IMR-90 (cell line): ENCODE results near the gene S1PR2. TPM values are rescaled to one million over a fixed set of nuclear protein-coding genes. Genes with fewer than 3 reads are reported as not detected.
A peak's percentile ranks its signal among the peaks of the same experiment; 100 is the strongest.

Source experiments
- ATAC-seq: fragments of 200-7000 bp; cut with Tn5 transposase; 2 replicates; pipeline ENCODE4 v1.9.1; 2020; ENCODE audit warnings: low read depth, mild to moderate bottlenecking, moderate library complexity
- BruUV-seq: library from RNA; stranded (reverse); fragments of 400-500 nt; replicated peaks from 2 replicates; lab custom pipeline; 2021; lab: Mats Ljungman, UMichigan
- CTCF ChIA-PET: fragments of 300-600 bp; formaldehyde crosslinking; extraction: SDS; loops from one replicate; lab custom pipeline; 2021; ENCODE audit warnings: antibody characterized with exemption; lab: Yijun Ruan, JAX
- POLR2A ChIA-PET: fragments of 300-600 bp; sonication (Branson Sonifier 250); formaldehyde crosslinking; loops from one replicate; lab custom pipeline; 2022; ENCODE audit warnings: antibody characterized with exemption; ENCODE audit not compliant: unreplicated experiment; lab: Charles Lee
- DNase-seq: peaks from one replicate; pipeline ENCODE4 v3.0.0; 2013
- H2AFZ ChIP-seq: replicated peaks from 2 replicates; pipeline ENCODE3; 2013; ENCODE audit warnings: low read length, mild to moderate bottlenecking; ENCODE audit not compliant: poor library complexity
- H2AK5ac ChIP-seq: 2 replicates; pipeline ENCODE4 v1.6.1; 2013; ENCODE audit warnings: low read depth, low read length, inconsistent platforms
- H2AK9ac ChIP-seq: replicated peaks from 2 replicates; pipeline ENCODE3; 2013; ENCODE audit warnings: mild to moderate bottlenecking, low read depth, low read length, moderate library complexity; ENCODE audit not compliant: poor library complexity
- H2BK120ac ChIP-seq: 2 replicates; pipeline ENCODE4 v1.6.1; 2013; ENCODE audit warnings: low read depth, low read length, inconsistent platforms
- H2BK15ac ChIP-seq: 3 replicates; pipeline ENCODE4 v1.6.1; 2013; ENCODE audit warnings: low read depth, low read length, inconsistent platforms
- H2BK20ac ChIP-seq: 2 replicates; pipeline ENCODE4 v1.6.1; 2013; ENCODE audit warnings: low read depth, mild to moderate bottlenecking, inconsistent platforms, low read length, moderate library complexity
- H2BK5ac ChIP-seq: 2 replicates; pipeline ENCODE4 v1.6.1; 2013; ENCODE audit warnings: mild to moderate bottlenecking, low read depth, low read length, inconsistent platforms; ENCODE audit not compliant: poor library complexity, severe bottlenecking
- H3K14ac ChIP-seq: replicated peaks from 2 replicates; pipeline ENCODE4 v1.6.1; 2013; ENCODE audit warnings: low read depth, low read length, inconsistent platforms
- H3K18ac ChIP-seq: 2 replicates; pipeline ENCODE4 v1.6.1; 2013; ENCODE audit warnings: low read depth, low read length, control low read depth
- H3K23ac ChIP-seq: 2 replicates; pipeline ENCODE4 v1.6.1; 2013; ENCODE audit warnings: low read depth, low read length, inconsistent platforms
- H3K27ac ChIP-seq: 2 replicates; pipeline ENCODE4 v1.5.1; 2013; ENCODE audit warnings: mild to moderate bottlenecking, control low read depth, low read length; ENCODE audit not compliant: insufficient read depth
- H3K27me3 ChIP-seq: 2 replicates; pipeline ENCODE4 v1.6.1; 2013; ENCODE audit warnings: low read length; ENCODE audit not compliant: control insufficient read depth, insufficient read depth
- H3K36me3 ChIP-seq: 2 replicates; pipeline ENCODE4 v1.6.1; 2013; ENCODE audit warnings: low read length, mixed read lengths; ENCODE audit not compliant: control insufficient read depth, insufficient read depth
- H3K4ac ChIP-seq: 2 replicates; pipeline ENCODE4 v1.6.1; 2013; ENCODE audit warnings: low read depth, low read length, inconsistent platforms
- H3K4me1 ChIP-seq: 2 replicates; pipeline ENCODE4 v1.6.1; 2013; ENCODE audit warnings: low read length, mixed read lengths; ENCODE audit not compliant: control insufficient read depth, insufficient read depth
- H3K4me2 ChIP-seq: 2 replicates; pipeline ENCODE4 v1.6.1; 2013; ENCODE audit warnings: low read depth, mild to moderate bottlenecking, control low read depth, low read length, moderate library complexity
- H3K4me3 ChIP-seq: 2 replicates; pipeline ENCODE4 v1.5.1; 2013; ENCODE audit warnings: low read depth, mild to moderate bottlenecking, control low read depth, low read length, moderate library complexity; ENCODE audit not compliant: insufficient read depth
- H3K56ac ChIP-seq: 2 replicates; pipeline ENCODE4 v1.6.1; 2013; ENCODE audit warnings: low read length, inconsistent platforms; ENCODE audit not compliant: insufficient read depth; ENCODE audit errors: extremely low read depth
- H3K79me1 ChIP-seq, 2 experiments: 2 replicates each; pipeline ENCODE4 v1.6.1; 2013; ENCODE audit warnings: low read length in 2 of 2, inconsistent platforms in 1 of 2, low read depth in 1 of 2
- H3K9ac ChIP-seq: 2 replicates; pipeline ENCODE4 v1.6.1; 2013; ENCODE audit warnings: low read depth, low read length, control low read depth
- H3K9me1 ChIP-seq: 2 replicates; pipeline ENCODE4 v1.6.1; 2013; ENCODE audit warnings: low read length, inconsistent platforms; ENCODE audit not compliant: insufficient read depth
- H3K9me3 ChIP-seq: 2 replicates; pipeline ENCODE4 v1.6.1; 2013; ENCODE audit warnings: low read length; ENCODE audit not compliant: control insufficient read depth, insufficient read depth
- H4K20me1 ChIP-seq: 2 replicates; pipeline ENCODE4 v1.6.1; 2013; ENCODE audit warnings: low read length, inconsistent platforms; ENCODE audit not compliant: insufficient read depth
- H4K5ac ChIP-seq: 2 replicates; pipeline ENCODE4 v1.6.1; 2013; ENCODE audit warnings: mild to moderate bottlenecking, low read depth, low read length, control low read depth
- H4K8ac ChIP-seq, 2 experiments: 2 replicates each; pipeline ENCODE4 v1.6.1; 2013; ENCODE audit warnings: low read depth in 2 of 2, low read length in 2 of 2, control low read depth in 1 of 2, inconsistent platforms in 1 of 2
- H4K91ac ChIP-seq: 2 replicates; pipeline ENCODE4 v1.6.1; 2013; ENCODE audit warnings: low read depth, low read length, inconsistent platforms; ENCODE audit not compliant: insufficient read depth
- CEBPB ChIP-seq: IDR thresholded peaks from 2 replicates; pipeline ENCODE4 v1.6.1; 2012; ENCODE audit warnings: low read depth, low read length, improper control_type of control experiment
- CHD1 ChIP-seq: IDR thresholded peaks from 2 replicates; pipeline ENCODE4 v1.6.1; 2012; ENCODE audit warnings: low read depth, low read length, improper control_type of control experiment
- FOS ChIP-seq: fragments of 150-350 bp; IDR thresholded peaks from 2 replicates; pipeline ENCODE4 v1.6.1; 2016; ENCODE audit warnings: low read depth, low read length
- MXI1 ChIP-seq: IDR thresholded peaks from 2 replicates; pipeline ENCODE4 v1.6.1; 2012; ENCODE audit warnings: low read depth, mild to moderate bottlenecking, low read length, moderate library complexity, borderline replicate concordance
- NFE2L2 ChIP-seq: fragments of 150-350 bp; IDR thresholded peaks from 2 replicates; pipeline ENCODE4 v1.6.1; 2016; ENCODE audit warnings: low read depth, mild to moderate bottlenecking, low read length
- POLR2A ChIP-seq: IDR thresholded peaks from 2 replicates; pipeline ENCODE4 v1.6.1; 2012; ENCODE audit warnings: mild to moderate bottlenecking, low read depth, low read length
- RAD21 ChIP-seq: IDR thresholded peaks from 2 replicates; pipeline ENCODE4 v1.6.1; 2012; ENCODE audit warnings: low read length, improper control_type of control experiment
- RCOR1 ChIP-seq: IDR thresholded peaks from 2 replicates; pipeline ENCODE4 v1.6.1; 2012; ENCODE audit warnings: mild to moderate bottlenecking, low read length, improper control_type of control experiment; ENCODE audit not compliant: insufficient replicate concordance
- SMC3 ChIP-seq: fragments of 150-350 bp; IDR thresholded peaks from 2 replicates; pipeline ENCODE4 v1.6.1; 2016; ENCODE audit warnings: low read depth, mild to moderate bottlenecking, antibody characterized with exemption, low read length, moderate library complexity
- WGBS, 2 experiments: methylation state at CpG; one replicate each; pipeline versions ENCODE4 v1.1.5 to v1.1.7; 2013; ENCODE audit warnings: missing lambda C conversion rate in 2 of 2; ENCODE audit not compliant: insufficient read length in 1 of 2; ENCODE audit errors: extremely low coverage in 2 of 2; 5-methylcytosine and 5-hydroxymethylcytosine counted together
- dilution Hi-C: fragments of 300-500 bp; cut with HindIII; formaldehyde crosslinking; loops from one replicate; pipeline ENCODE4 v1.14.3; 2018; ENCODE audit warnings: low sequenced_read_pairs; ENCODE audit not compliant: unreplicated experiment
- in situ Hi-C: fragments of 300-500 bp; cut with MboI; formaldehyde crosslinking; loops from 3 replicates; pipeline ENCODE4 v1.14.3; 2019; ENCODE audit warnings: low sequenced_read_pairs, inconsistent platforms, mixed read lengths
- intact Hi-C: fragments of 100-400 bp; cut with micrococcal nuclease; formaldehyde crosslinking; loops from 2 replicates; pipeline ENCODE4 v1.10.0; 2022
- polyA plus RNA-seq, 3 experiments: library from polyadenylated mRNA; depleted of rRNA; stranded (reverse); fragments of >200 nt; gene quantifications; 2 replicates each; pipeline ENCODE4 v1.2.3, GENCODE V29; 2012; ENCODE audit warnings: low replicate concordance in 1 of 3
- total RNA-seq: library from RNA; depleted of rRNA; stranded (reverse); fragments of >200 nt; gene quantifications from 2 replicates; pipeline ENCODE4 v1.2.3, GENCODE V29; 2012

Gene S1PR2
- total and polyA plus RNA-seq, 2 of the 4 experiments (the other 2 are of a cell fraction): 14.0 to 15.0 TPM

GRCh38 chr19:10189616-10190015 lies 41.5 kb downstream of the S1PR2 start:
- DNase-seq: peak; percentile 38
- no peaks in the 10 kb centered on the region for H3K27me3 ChIP-seq
- no peak overlapping the region for H2BK5ac ChIP-seq
- H3K4me2 ChIP-seq: no peak overlapping the region
- dilution Hi-C loops (no loop called here), in situ Hi-C loops (no loop called here), intact Hi-C loops (no loop called here)
- peaks cover 11% of the 10 kb centered on the region for H3K9me1 ChIP-seq
- TF ChIP-seq FOS (0 out of 2 replicates have a peak, but pooled peaks have one; percentile 3), MXI1 (no peak), CEBPB (no peak), POLR2A (no peak), SMC3 (no peak), NFE2L2 (no peak), RCOR1 (no peak), RAD21 (no peak), CHD1 (no peak)
- no peak overlapping the region for H3K56ac ChIP-seq
- peaks cover 0 to 61% of the 10 kb centered on the region in 2 experiments for H3K79me1 ChIP-seq
- H3K4me3 ChIP-seq: no peak overlapping the region
- POLR2A ChIA-PET: no interaction called here
- peaks cover 16% of the 10 kb centered on the region for H3K36me3 ChIP-seq
- 0 out of 2 replicates have a peak overlapping the region, but pooled peaks have one; percentile 24 for H3K4ac ChIP-seq
- peaks cover 74% of the 10 kb centered on the region for H4K20me1 ChIP-seq
- peak overlapping the region; percentile 34; the same call in 1 of the 2 replicates for H3K27ac ChIP-seq
- no peak overlapping the region for H3K14ac ChIP-seq
- 0 out of 4 replicates have a peak overlapping the region, but pooled peaks of 1 of the 2 experiments have one; percentile 45 for H4K8ac ChIP-seq
- peaks cover 11% of the 10 kb centered on the region for H3K4me1 ChIP-seq
- H2AK9ac ChIP-seq: peak overlapping the region; percentile 56
- ATAC-seq: no peak
- no peak overlapping the region for H4K91ac ChIP-seq
- no peak overlapping the region for H2BK20ac ChIP-seq
- H3K9me3 ChIP-seq: no peaks in the 10 kb centered on the region
- no peak overlapping the region for H2AFZ ChIP-seq
- H3K23ac ChIP-seq: no peak overlapping the region; the same call in 1 of the 2 replicates
- WGBS, 2 experiments: 92% methylated on average over 2 of the region's 5 CpGs; no CpG with 5 or more reads in 1 of the 2 experiments
- H4K5ac ChIP-seq: no peak overlapping the region; the same call in 1 of the 2 replicates
- no TSS peak for BruUV-seq
- no peak overlapping the region; the same call in 1 of the 2 replicates for H2AK5ac ChIP-seq
- H2BK120ac ChIP-seq: peak overlapping the region; percentile 23; the same call in 1 of the 2 replicates
- no peak overlapping the region for H2BK15ac ChIP-seq
- H3K18ac ChIP-seq: no peak overlapping the region
- no peak overlapping the region for H3K9ac ChIP-seq
- CTCF ChIA-PET: no interaction called here
